IMR-90 (cell line): ENCODE measurements around the gene C12orf75. TPM values are rescaled to one million over a fixed set of nuclear protein-coding genes. Genes with fewer than 3 reads are reported as not detected.

ENCODE experiments used
- ATAC-seq: fragments of 200-7000 bp; cut with Tn5 transposase; 2 replicates; pipeline ENCODE4 v1.9.1; 2020; ENCODE audit warnings: low read depth, mild to moderate bottlenecking, moderate library complexity
- BruUV-seq: library from RNA; stranded (reverse); fragments of 400-500 nt; replicated peaks from 2 replicates; lab custom pipeline; 2021; lab: Mats Ljungman, UMichigan
- CTCF ChIA-PET: fragments of 300-600 bp; formaldehyde crosslinking; extraction: SDS; loops from one replicate; lab custom pipeline; 2021; ENCODE audit warnings: antibody characterized with exemption; lab: Yijun Ruan, JAX
- POLR2A ChIA-PET: fragments of 300-600 bp; sonication (Branson Sonifier 250); formaldehyde crosslinking; loops from one replicate; lab custom pipeline; 2022; ENCODE audit warnings: antibody characterized with exemption; ENCODE audit not compliant: unreplicated experiment; lab: Charles Lee
- DNase-seq: peaks from one replicate; pipeline ENCODE4 v3.0.0; 2013
- H2AFZ ChIP-seq: replicated peaks from 2 replicates; pipeline ENCODE3; 2013; ENCODE audit warnings: low read length, mild to moderate bottlenecking; ENCODE audit not compliant: poor library complexity
- H2AK5ac ChIP-seq: 2 replicates; pipeline ENCODE4 v1.6.1; 2013; ENCODE audit warnings: low read depth, low read length, inconsistent platforms
- H2AK9ac ChIP-seq: replicated peaks from 2 replicates; pipeline ENCODE3; 2013; ENCODE audit warnings: mild to moderate bottlenecking, low read depth, low read length, moderate library complexity; ENCODE audit not compliant: poor library complexity
- H2BK120ac ChIP-seq: 2 replicates; pipeline ENCODE4 v1.6.1; 2013; ENCODE audit warnings: low read depth, low read length, inconsistent platforms
- H2BK15ac ChIP-seq: 3 replicates; pipeline ENCODE4 v1.6.1; 2013; ENCODE audit warnings: low read depth, low read length, inconsistent platforms
- H2BK20ac ChIP-seq: 2 replicates; pipeline ENCODE4 v1.6.1; 2013; ENCODE audit warnings: low read depth, mild to moderate bottlenecking, inconsistent platforms, low read length, moderate library complexity
- H2BK5ac ChIP-seq: 2 replicates; pipeline ENCODE4 v1.6.1; 2013; ENCODE audit warnings: mild to moderate bottlenecking, low read depth, low read length, inconsistent platforms; ENCODE audit not compliant: poor library complexity, severe bottlenecking
- H3K14ac ChIP-seq: replicated peaks from 2 replicates; pipeline ENCODE4 v1.6.1; 2013; ENCODE audit warnings: low read depth, low read length, inconsistent platforms
- H3K18ac ChIP-seq: 2 replicates; pipeline ENCODE4 v1.6.1; 2013; ENCODE audit warnings: low read depth, low read length, control low read depth
- H3K23ac ChIP-seq: 2 replicates; pipeline ENCODE4 v1.6.1; 2013; ENCODE audit warnings: low read depth, low read length, inconsistent platforms
- H3K27ac ChIP-seq: 2 replicates; pipeline ENCODE4 v1.5.1; 2013; ENCODE audit warnings: mild to moderate bottlenecking, control low read depth, low read length; ENCODE audit not compliant: insufficient read depth
- H3K27me3 ChIP-seq: 2 replicates; pipeline ENCODE4 v1.6.1; 2013; ENCODE audit warnings: low read length; ENCODE audit not compliant: control insufficient read depth, insufficient read depth
- H3K36me3 ChIP-seq: 2 replicates; pipeline ENCODE4 v1.6.1; 2013; ENCODE audit warnings: low read length, mixed read lengths; ENCODE audit not compliant: control insufficient read depth, insufficient read depth
- H3K4ac ChIP-seq: 2 replicates; pipeline ENCODE4 v1.6.1; 2013; ENCODE audit warnings: low read depth, low read length, inconsistent platforms
- H3K4me1 ChIP-seq: 2 replicates; pipeline ENCODE4 v1.6.1; 2013; ENCODE audit warnings: low read length, mixed read lengths; ENCODE audit not compliant: control insufficient read depth, insufficient read depth
- H3K4me2 ChIP-seq: 2 replicates; pipeline ENCODE4 v1.6.1; 2013; ENCODE audit warnings: low read depth, mild to moderate bottlenecking, control low read depth, low read length, moderate library complexity
- H3K4me3 ChIP-seq: 2 replicates; pipeline ENCODE4 v1.5.1; 2013; ENCODE audit warnings: low read depth, mild to moderate bottlenecking, control low read depth, low read length, moderate library complexity; ENCODE audit not compliant: insufficient read depth
- H3K56ac ChIP-seq: 2 replicates; pipeline ENCODE4 v1.6.1; 2013; ENCODE audit warnings: low read length, inconsistent platforms; ENCODE audit not compliant: insufficient read depth; ENCODE audit errors: extremely low read depth
- H3K79me1 ChIP-seq, 2 experiments: 2 replicates each; pipeline ENCODE4 v1.6.1; 2013; ENCODE audit warnings: low read length in 2 of 2, inconsistent platforms in 1 of 2, low read depth in 1 of 2
- H3K9ac ChIP-seq: 2 replicates; pipeline ENCODE4 v1.6.1; 2013; ENCODE audit warnings: low read depth, low read length, control low read depth
- H3K9me1 ChIP-seq: 2 replicates; pipeline ENCODE4 v1.6.1; 2013; ENCODE audit warnings: low read length, inconsistent platforms; ENCODE audit not compliant: insufficient read depth
- H3K9me3 ChIP-seq: 2 replicates; pipeline ENCODE4 v1.6.1; 2013; ENCODE audit warnings: low read length; ENCODE audit not compliant: control insufficient read depth, insufficient read depth
- H4K20me1 ChIP-seq: 2 replicates; pipeline ENCODE4 v1.6.1; 2013; ENCODE audit warnings: low read length, inconsistent platforms; ENCODE audit not compliant: insufficient read depth
- H4K5ac ChIP-seq: 2 replicates; pipeline ENCODE4 v1.6.1; 2013; ENCODE audit warnings: mild to moderate bottlenecking, low read depth, low read length, control low read depth
- H4K8ac ChIP-seq, 2 experiments: 2 replicates each; pipeline ENCODE4 v1.6.1; 2013; ENCODE audit warnings: low read depth in 2 of 2, low read length in 2 of 2, control low read depth in 1 of 2, inconsistent platforms in 1 of 2
- H4K91ac ChIP-seq: 2 replicates; pipeline ENCODE4 v1.6.1; 2013; ENCODE audit warnings: low read depth, low read length, inconsistent platforms; ENCODE audit not compliant: insufficient read depth
- BHLHE40 ChIP-seq: fragments of 150-350 bp; IDR thresholded peaks from 2 replicates; pipeline ENCODE4 v1.6.1; 2016; ENCODE audit warnings: mild to moderate bottlenecking, low read depth, low read length
- CEBPB ChIP-seq: IDR thresholded peaks from 2 replicates; pipeline ENCODE4 v1.6.1; 2012; ENCODE audit warnings: low read depth, low read length, improper control_type of control experiment
- CHD1 ChIP-seq: IDR thresholded peaks from 2 replicates; pipeline ENCODE4 v1.6.1; 2012; ENCODE audit warnings: low read depth, low read length, improper control_type of control experiment
- ELK1 ChIP-seq: fragments of 150-350 bp; IDR thresholded peaks from 2 replicates; pipeline ENCODE4 v1.6.1; 2016; ENCODE audit warnings: low read depth, mild to moderate bottlenecking, low read length, moderate library complexity, borderline replicate concordance
- FOS ChIP-seq: fragments of 150-350 bp; IDR thresholded peaks from 2 replicates; pipeline ENCODE4 v1.6.1; 2016; ENCODE audit warnings: low read depth, low read length
- MAFK ChIP-seq: IDR thresholded peaks from 2 replicates; pipeline ENCODE4 v1.6.1; 2012; ENCODE audit warnings: low read depth, low read length, improper control_type of control experiment
- MAZ ChIP-seq: IDR thresholded peaks from 2 replicates; pipeline ENCODE4 v1.6.1; 2012; ENCODE audit warnings: low read depth, mild to moderate bottlenecking, low read length, improper control_type of control experiment, moderate library complexity, borderline replicate concordance
- MXI1 ChIP-seq: IDR thresholded peaks from 2 replicates; pipeline ENCODE4 v1.6.1; 2012; ENCODE audit warnings: low read depth, mild to moderate bottlenecking, low read length, moderate library complexity, borderline replicate concordance
- NFE2L2 ChIP-seq: fragments of 150-350 bp; IDR thresholded peaks from 2 replicates; pipeline ENCODE4 v1.6.1; 2016; ENCODE audit warnings: low read depth, mild to moderate bottlenecking, low read length
- POLR2A ChIP-seq: IDR thresholded peaks from 2 replicates; pipeline ENCODE4 v1.6.1; 2012; ENCODE audit warnings: mild to moderate bottlenecking, low read depth, low read length
- RAD21 ChIP-seq: IDR thresholded peaks from 2 replicates; pipeline ENCODE4 v1.6.1; 2012; ENCODE audit warnings: low read length, improper control_type of control experiment
- RCOR1 ChIP-seq: IDR thresholded peaks from 2 replicates; pipeline ENCODE4 v1.6.1; 2012; ENCODE audit warnings: mild to moderate bottlenecking, low read length, improper control_type of control experiment; ENCODE audit not compliant: insufficient replicate concordance
- RFX5 ChIP-seq: IDR thresholded peaks from 2 replicates; pipeline ENCODE4 v1.8.0; 2012; ENCODE audit warnings: low read depth, mild to moderate bottlenecking, low read length, moderate library complexity
- SMC3 ChIP-seq: fragments of 150-350 bp; IDR thresholded peaks from 2 replicates; pipeline ENCODE4 v1.6.1; 2016; ENCODE audit warnings: low read depth, mild to moderate bottlenecking, antibody characterized with exemption, low read length, moderate library complexity
- USF2 ChIP-seq: fragments of 150-350 bp; IDR thresholded peaks from 2 replicates; pipeline ENCODE4 v1.6.1; 2017; ENCODE audit warnings: mild to moderate bottlenecking, antibody characterized with exemption, low read length, low read depth
- WGBS, 2 experiments: methylation state at CpG; one replicate each; pipeline versions ENCODE4 v1.1.5 to v1.1.7; 2013; ENCODE audit warnings: missing lambda C conversion rate in 2 of 2; ENCODE audit not compliant: insufficient read length in 1 of 2; ENCODE audit errors: extremely low coverage in 2 of 2; 5-methylcytosine and 5-hydroxymethylcytosine counted together
- dilution Hi-C: fragments of 300-500 bp; cut with HindIII; formaldehyde crosslinking; loops from one replicate; pipeline ENCODE4 v1.14.3; 2018; ENCODE audit warnings: low sequenced_read_pairs; ENCODE audit not compliant: unreplicated experiment
- in situ Hi-C: fragments of 300-500 bp; cut with MboI; formaldehyde crosslinking; loops from 3 replicates; pipeline ENCODE4 v1.14.3; 2019; ENCODE audit warnings: low sequenced_read_pairs, inconsistent platforms, mixed read lengths
- intact Hi-C: fragments of 100-400 bp; cut with micrococcal nuclease; formaldehyde crosslinking; loops from 2 replicates; pipeline ENCODE4 v1.10.0; 2022
- polyA plus RNA-seq, 3 experiments: library from polyadenylated mRNA; depleted of rRNA; stranded (reverse); fragments of >200 nt; gene quantifications; 2 replicates each; pipeline ENCODE4 v1.2.3, GENCODE V29; 2012; ENCODE audit warnings: low replicate concordance in 1 of 3
- total RNA-seq: library from RNA; depleted of rRNA; stranded (reverse); fragments of >200 nt; gene quantifications from 2 replicates; pipeline ENCODE4 v1.2.3, GENCODE V29; 2012

C12orf75 gene
- total and polyA plus RNA-seq, 2 of the 4 experiments (the other 2 are of a cell fraction): 145 to 278 TPM

GRCh38 chr12:105325117-105325516 lies 5.4 kb upstream of the C12orf75 start:
- in situ Hi-C loops: no loop called here
- 95 to 100% methylated on average over 1 to 2 of the region's 2 CpGs for WGBS, 2 experiments

More at GRCh38 chr12:105325117-105325516, 5.4 kb upstream of the C12orf75 start:
- H2AK9ac ChIP-seq: no peak overlapping the region
- no peak overlapping the region for H3K4me3 ChIP-seq
- peak overlapping the region; percentile 58; the same call in 1 of the 2 replicates for H3K14ac ChIP-seq
- H3K4ac ChIP-seq: peak overlapping the region; percentile 42
- H2AFZ ChIP-seq: no peak overlapping the region
- H2BK5ac ChIP-seq: no peak overlapping the region
- H3K27me3 ChIP-seq: no peaks in the 10 kb centered on the region
- H3K4me1 ChIP-seq: peaks cover 11% of the 10 kb centered on the region
- H2AK5ac ChIP-seq: peak overlapping the region; percentile 76
- no peak overlapping the region for H3K56ac ChIP-seq
- no peaks in the 10 kb centered on the region for H3K9me3 ChIP-seq
- H3K4me2 ChIP-seq: no peak overlapping the region
- H3K18ac ChIP-seq: peak overlapping the region; percentile 42; the same call in 1 of the 2 replicates
- H3K27ac ChIP-seq: peak overlapping the region; percentile 22; the same call in 1 of the 2 replicates
- H4K8ac ChIP-seq: peak overlapping the region in 1 of 2 experiments; percentile 68; a peak in 2 of 4 replicates
- H3K9me1 ChIP-seq: peaks cover 12% of the 10 kb centered on the region
- no peak for TF ChIP-seq POLR2A
- no peak; the same call in 1 of the 2 replicates for TF ChIP-seq USF2
- TF ChIP-seq FOS: no peak
- no peak for TF ChIP-seq MXI1
- no peak for TF ChIP-seq RCOR1
- TF ChIP-seq RAD21: no peak
- no peak for TF ChIP-seq SMC3
- no peak for TF ChIP-seq CEBPB
- no peak for TF ChIP-seq MAZ
- TF ChIP-seq MAFK: no peak
- TF ChIP-seq NFE2L2: no peak
- TF ChIP-seq BHLHE40: no peak
- TF ChIP-seq RFX5: no peak
- no peak for TF ChIP-seq ELK1
- TF ChIP-seq CHD1: no peak
- no TSS peak for BruUV-seq
- dilution Hi-C loops (no loop called here), intact Hi-C loops (no loop called here)
- CTCF ChIA-PET: no interaction called here
- H3K23ac ChIP-seq: 0 out of 2 replicates have a peak overlapping the region, but pooled peaks have one; percentile 1
- no peak for ATAC-seq
- H4K91ac ChIP-seq: peak overlapping the region; percentile 76
- POLR2A ChIA-PET: no interaction called here
- no peak for DNase-seq
- H4K5ac ChIP-seq: no peak overlapping the region
- H2BK20ac ChIP-seq: peak overlapping the region; percentile 83
- peak overlapping the region; percentile 69; the same call in 1 of the 3 replicates for H2BK15ac ChIP-seq
- H4K20me1 ChIP-seq: no peaks in the 10 kb centered on the region
- H3K79me1 ChIP-seq: peaks cover 2 to 28% of the 10 kb centered on the region in 2 experiments; a peak in 3 of 4 replicates
- H3K36me3 ChIP-seq: no peaks in the 10 kb centered on the region
- no peak overlapping the region for H3K9ac ChIP-seq
- H2BK120ac ChIP-seq: peak overlapping the region; percentile 69
